ENCODE data around the gene UCHL1.

DNA sequence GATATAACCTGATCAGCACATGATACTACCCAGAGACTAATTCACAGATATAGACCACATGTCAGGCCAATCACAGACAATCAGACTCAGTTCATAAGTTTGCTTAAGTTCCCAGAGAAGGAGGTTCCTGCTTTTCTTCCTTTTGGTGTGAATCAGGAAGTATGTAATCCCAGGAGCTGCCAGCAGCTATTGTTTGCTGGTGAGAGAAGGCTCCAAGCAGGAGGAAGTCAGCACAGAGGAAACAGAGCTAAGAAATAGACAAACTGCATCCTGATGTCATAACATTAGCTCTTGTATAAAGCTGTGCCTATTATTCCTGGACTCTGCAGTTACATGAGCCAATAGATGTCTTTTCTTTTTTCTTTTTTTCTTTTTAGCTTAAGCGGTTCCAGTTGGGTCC, 50.9 kb downstream of the UCHL1 start:
- TF ChIP-seq, protein P1, sequence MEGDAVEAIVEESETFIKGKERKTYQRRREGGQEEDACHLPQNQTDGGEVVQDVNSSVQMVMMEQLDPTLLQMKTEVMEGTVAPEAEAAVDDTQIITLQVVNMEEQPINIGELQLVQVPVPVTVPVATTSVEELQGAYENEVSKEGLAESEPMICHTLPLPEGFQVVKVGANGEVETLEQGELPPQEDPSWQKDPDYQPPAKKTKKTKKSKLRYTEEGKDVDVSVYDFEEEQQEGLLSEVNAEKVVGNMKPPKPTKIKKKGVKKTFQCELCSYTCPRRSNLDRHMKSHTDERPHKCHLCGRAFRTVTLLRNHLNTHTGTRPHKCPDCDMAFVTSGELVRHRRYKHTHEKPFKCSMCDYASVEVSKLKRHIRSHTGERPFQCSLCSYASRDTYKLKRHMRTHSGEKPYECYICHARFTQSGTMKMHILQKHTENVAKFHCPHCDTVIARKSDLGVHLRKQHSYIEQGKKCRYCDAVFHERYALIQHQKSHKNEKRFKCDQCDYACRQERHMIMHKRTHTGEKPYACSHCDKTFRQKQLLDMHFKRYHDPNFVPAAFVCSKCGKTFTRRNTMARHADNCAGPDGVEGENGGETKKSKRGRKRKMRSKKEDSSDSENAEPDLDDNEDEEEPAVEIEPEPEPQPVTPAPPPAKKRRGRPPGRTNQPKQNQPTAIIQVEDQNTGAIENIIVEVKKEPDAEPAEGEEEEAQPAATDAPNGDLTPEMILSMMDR (IDR thresholded peaks at IDR 0.05) = no peak
- TF ChIP-seq ZFX (IDR thresholded peaks at IDR 0.05; ENCODE audit: borderline replicate concordance) = no peak

Measured in 22Rv1 (cell line).